Stimulated activated naive CD8-positive, alpha-beta T cell treated with anti-CD3 and anti-CD28 coated beads, Interleukin-15, Interleukin-2, amounts not matched to agents 100 U/mL and 50 U/mL, for 24 hours (primary cell): ENCODE results near the gene FCER2.
"Not testable (repeated sequence)": the region's sequence is repeated elsewhere in the genome, so short reads cannot be mapped to it uniquely, and the experiment has no call there.

Experiments used
- ATAC-seq: fragments of 150-1000 bp; cut with Tn5 transposase; one replicate; pipeline ENCODE4 v1.10.0; 2021
- DNase-seq: peaks from one replicate; pipeline ENCODE4 v3.0.0; 2021

FCER2 gene

DNA sequence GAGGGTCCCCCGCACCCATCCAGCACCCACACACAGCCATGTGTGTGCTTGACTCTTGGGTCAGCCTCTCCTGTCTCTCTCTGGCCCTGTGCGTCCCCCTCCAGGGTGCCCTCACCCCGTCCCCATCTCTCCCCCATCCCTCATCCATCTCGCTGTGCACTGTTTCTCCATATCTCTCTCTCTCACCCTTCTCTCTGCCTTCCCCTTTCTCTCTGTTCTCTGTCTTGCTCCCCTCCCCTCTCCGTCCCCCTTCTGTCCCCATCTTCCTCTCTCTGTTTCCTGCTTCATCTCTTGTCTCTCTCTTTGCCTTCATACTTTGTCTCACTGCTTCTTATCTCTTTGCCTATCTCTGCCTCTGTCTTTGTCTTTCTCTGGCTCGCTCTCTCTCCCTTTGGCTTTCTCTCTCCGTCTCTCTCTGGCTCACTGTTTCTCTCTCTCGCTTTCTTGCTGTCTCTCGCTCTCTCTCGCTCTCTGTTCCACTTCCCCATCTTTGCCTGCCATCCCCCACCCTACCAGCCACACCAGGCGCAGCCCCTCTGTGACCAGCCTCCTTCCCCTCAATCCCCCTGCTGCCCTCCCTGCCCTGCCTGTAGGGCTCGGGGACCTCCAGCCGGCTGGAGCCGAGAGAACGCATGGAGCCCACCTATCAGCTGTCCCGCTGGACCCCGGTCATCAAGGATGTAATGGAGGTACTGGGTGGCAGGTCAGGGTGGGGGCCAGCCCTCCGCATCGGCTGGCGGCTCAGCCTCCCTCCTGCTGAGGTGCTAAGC is 56.1 kb downstream of the FCER2 start:
- no peak for ATAC-seq
- DNase-seq: no peak

DNA sequence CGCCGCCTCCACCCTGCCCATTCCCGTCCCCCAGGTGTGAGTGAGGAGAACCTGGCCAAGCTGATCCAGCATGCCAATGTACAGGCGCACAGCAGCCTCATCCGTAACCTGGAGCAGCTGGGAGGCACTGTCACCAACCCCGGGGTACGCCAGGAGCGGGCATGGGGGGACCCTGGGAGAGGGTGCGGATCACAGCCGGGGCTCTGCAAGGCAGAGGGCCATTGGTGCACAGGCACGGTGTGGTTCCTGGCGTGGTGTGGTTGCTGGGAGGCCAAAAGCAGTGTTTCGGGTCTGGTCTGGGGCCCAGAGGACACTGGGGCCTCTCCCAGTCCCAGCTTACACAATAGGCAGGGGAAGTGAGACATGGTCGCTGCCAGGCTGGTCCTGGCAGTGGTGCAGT is 56.8 kb downstream of the FCER2 start:
- DNase-seq (no peak), ATAC-seq (no peak)

DNA sequence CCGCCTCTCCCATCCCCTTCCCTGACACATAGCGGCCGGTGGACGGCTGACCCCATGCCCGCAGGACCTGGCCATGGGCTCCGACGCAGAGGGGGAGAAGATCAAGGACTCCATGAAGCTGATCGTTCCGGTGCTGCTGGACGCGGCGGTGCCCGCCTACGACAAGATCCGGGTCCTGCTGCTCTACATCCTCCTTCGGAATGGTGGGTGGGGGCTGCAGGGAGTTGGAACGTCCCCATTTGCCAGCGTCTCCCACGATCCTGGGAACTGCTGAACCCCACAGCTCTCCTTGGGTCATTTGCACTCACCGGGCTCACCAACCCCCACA is 57.4 kb downstream of the FCER2 start:
- DNase-seq: no peak
- ATAC-seq: no peak

DNA sequence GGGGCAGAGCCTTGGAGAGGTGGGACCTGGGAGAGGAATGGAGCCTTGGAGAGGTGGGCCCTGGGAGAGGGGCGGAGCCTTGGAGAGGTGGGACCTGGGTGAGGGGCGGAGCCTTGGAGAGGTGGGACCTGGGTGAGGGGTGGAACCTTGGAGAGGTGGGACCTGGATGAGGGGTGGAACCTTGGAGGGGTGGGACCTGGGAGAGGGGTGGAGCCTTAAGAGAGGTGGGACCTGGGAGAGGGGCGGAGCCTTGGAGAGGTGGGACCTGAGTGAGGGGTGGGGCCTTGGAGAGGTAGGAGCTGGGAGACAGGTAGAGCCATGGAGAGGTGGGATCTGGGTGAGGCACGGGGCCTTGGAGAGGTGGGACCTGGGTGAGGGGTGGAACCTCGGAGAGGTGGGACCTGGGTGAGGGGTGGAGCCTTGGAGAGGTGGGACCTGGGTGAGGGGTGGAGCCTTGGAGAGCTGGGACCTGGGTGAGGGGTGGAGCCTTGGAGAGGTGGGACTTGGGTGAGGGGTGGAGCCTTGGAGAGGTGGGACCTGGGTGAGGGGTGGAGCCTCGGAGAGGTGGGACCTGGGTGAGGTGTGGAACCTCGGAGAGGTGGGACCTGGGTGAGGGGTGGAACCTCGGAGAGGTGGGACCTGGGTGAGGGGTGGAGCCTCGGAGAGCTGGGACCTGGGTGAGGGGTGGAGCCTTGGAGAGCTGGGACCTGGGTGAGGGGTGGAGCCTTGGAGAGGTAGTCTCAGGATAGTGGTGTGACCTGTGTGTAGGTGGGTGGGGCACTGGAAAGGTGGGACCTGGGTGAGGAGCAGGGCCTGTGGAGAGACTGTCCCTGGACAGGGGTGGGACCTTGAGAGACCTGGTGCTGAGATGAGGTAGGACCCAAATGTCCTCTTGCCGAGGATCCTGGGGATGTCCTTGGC is 58.0 kb downstream of the FCER2 start:
- peak; percentile 28 for DNase-seq
- not testable (repeated sequence) for ATAC-seq

DNA sequence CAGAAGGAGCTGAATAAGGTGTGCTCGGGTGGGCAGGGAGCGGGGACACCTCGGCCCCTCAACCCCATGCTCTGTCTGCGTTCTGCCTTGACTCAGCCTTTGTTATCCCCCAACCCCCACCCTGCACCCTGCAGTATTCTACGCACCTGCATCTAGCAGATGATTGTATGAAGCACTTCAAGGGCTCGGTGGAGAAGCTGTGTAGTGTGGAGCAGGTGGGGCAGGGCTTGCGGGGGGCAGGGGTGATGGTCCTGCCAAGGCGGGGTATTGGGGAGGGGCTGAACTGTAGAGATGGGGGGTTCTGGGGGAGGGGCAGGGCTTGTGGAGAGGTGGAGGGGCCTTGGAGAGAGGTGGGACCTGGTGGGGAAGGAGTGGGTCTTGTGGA is 58.9 kb downstream of the FCER2 start:
- DNase-seq (no peak), ATAC-seq (no peak)

DNA sequence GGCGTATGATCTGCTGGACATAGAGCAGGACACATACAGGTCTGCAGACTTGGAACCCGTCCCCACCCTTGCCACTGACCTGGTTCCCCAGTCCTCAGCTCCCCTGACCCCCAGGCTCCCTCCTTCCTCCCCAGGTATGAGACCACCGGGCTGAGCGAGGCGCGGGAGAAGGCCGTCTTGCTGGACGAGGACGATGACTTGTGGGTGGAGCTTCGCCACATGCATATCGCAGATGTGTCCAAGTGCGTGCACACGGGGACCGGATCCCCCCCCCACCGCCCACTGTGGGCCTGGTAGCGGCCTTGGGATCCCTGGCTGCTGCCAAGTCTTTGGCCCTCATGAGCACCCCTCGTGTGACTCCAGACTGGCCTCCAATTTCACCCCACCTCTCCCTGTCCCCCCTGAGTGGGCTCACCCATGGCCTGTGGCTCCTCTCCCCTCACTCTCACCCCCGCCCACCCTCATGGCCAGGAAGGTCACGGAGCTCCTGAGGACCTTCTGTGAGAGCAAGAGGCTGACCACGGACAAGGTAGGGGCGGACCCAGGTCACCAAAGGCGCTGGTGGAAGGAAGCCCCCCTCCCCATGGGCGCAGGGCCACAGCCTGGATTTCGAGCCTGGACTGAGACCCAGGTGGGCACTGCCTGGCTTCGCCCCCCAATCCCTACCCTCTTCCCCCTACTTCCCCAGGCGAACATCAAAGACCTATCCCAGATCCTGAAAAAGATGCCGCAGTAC is 59.5 kb downstream of the FCER2 start:
- no peak for DNase-seq

DNA sequence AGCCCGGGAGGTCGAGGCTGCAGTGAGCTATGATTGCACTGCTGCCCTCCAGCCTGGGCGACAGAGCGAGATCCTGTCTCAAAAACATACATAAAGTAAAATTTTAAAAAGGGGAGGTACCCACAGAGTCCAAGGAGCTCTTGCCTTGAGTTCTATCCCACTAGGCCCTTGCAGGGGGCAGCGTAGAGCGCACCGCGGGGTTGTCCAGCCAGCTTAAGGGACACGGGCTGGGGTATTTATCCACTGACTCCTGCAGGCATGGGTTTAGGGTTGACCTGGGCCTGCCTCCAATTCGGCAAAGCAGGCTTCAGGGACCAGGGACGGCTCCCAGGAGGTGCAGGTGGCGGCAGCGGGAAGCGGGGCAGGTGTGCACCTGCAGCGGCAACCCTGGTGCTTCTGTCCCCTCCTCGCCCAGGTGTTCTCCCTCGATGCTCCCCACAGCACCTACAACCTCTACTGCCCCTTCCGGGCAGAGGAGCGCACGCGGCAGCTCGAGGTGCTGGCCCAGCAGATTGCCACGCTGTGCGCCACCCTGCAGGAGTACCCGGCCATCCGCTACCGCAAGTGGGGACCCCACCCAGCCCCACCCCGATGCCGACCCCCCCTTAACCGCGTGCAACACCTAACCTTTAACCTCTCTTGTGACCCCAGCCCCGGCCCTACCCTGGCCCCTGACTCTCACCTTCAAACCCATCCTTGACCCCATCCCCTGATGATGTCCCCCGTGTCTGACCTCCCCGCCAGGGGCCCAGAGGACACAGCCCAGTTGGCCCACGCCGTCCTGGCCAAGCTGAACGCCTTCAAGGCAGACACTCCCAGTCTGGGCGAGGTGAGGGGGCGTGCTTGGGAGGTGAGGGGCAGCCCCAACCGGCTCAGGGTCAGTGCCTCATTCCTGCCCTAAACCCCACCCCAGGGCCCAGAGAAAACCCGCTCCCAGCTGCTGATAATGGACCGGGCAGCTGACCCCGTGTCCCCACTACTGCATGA is 60.3 kb downstream of the FCER2 start:
- ATAC-seq: no peak

More for the DNA sequence above, 59.5 kb downstream of the FCER2 start:
- no peak for ATAC-seq

DNA sequence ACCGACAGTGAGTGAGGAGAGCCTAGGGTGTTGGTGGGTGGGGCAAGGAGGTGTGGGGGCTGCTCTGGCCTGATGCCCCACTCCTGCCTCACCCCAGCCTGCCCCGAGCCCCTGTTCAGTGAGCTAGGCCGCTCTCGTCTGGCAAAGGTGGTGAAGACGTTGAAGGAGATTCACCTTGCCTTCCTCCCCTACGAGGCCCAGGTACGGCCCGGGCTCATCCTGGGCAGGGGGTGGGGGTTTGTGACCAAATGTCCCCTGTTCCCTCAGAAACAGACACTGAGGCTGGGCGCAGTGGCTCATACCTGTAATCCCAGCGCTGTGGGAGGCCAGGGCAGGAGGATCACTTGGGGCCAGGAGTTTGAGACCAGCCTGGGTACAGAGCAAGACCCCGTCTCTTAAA is 61.1 kb downstream of the FCER2 start:
- ATAC-seq: no peak
- no peak for DNase-seq

More for the DNA sequence above, 60.3 kb downstream of the FCER2 start:
- no peak for DNase-seq

DNA sequence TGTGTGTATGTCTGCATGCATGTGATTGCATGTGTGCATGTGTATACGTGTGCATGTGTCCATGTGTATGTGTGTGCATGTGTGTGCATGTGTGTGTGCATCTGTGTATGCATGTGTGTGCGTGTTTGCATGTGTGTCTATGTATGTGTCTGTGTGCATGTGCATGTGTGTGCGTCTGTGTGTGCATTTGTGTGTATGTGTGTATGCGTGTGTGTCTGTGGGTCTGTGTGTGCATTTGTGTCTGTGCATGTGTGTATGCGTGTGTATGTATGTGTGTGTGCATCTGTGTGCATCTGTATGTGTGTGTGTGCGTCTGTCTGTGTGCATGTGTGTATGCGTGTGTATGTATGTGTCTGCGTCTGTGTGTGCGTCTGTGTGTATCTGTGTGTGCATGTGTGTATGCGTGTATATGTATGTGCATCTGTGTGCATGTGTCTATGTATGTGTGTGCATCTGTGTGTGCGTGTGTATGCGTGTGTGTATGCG is 62.0 kb downstream of the FCER2 start:
- ATAC-seq (no peak), DNase-seq (no peak)

DNA sequence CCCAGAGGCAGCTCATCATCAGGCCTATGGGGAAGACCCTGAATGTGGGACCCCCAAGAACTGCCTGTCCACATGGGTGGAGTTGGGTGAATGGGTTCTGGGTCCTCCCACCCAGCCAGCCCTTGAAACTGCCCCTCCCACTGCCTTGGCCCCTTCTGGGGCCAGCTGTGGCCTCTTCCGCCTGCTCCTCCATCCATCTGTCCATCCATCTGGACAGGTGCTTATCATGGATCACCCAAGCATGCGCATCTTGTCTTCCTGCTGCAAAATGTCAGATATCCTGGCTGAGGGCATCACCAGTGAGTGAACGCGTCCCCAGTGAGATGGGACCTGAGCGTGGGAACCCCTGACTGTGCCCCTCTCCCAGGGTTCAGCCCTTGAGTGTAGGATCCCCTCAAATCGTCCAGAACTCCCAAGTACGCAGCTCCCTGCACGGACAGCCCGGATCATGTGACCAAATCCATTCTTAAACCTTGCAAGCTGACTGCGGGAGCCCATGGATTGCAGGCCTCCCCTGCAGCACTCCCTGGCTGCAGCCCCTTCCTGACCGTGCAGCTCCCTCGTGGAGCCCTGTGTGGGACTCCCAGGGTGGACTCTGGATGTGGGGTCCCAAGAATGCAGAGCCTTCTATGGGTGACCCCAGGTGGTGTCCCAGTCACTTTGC is 63.0 kb downstream of the FCER2 start:
- no peak for ATAC-seq
- no peak for DNase-seq
